GM12878 (cell line): ENCODE results near the gene SLCO2A1. TPM values are rescaled to one million over a fixed set of nuclear protein-coding genes. Genes with fewer than 3 reads are reported as not detected.

Experiments
- ATAC-seq: fragments of 200-7000 bp; cut with Tn5 transposase; 3 replicates; pipeline ENCODE4 v1.9.1; 2020; ENCODE audit warnings: mild to moderate bottlenecking, moderate library complexity
- BruUV-seq: library from RNA; stranded (reverse); fragments of 400-500 nt; replicated peaks from 2 replicates; lab custom pipeline; 2021; lab: Mats Ljungman, UMichigan
- CTCF ChIA-PET: fragments of 300-600 bp; sonication (Branson Sonifier 250); formaldehyde crosslinking; extraction: SDS; loops from one replicate; lab custom pipeline; 2021; ENCODE audit warnings: inconsistent platforms; lab: Yijun Ruan, JAX
- POLR2A ChIA-PET: fragments of 350-600 bp; formaldehyde crosslinking; extraction: SDS; loops from one replicate; lab custom pipeline; 2021; ENCODE audit warnings: inconsistent platforms; lab: Charles Lee
- RAD21 ChIA-PET: fragments of 300-600 bp; sonication (Branson Sonifier 250); formaldehyde crosslinking; loops from one replicate; lab custom pipeline; 2023; ENCODE audit warnings: antibody characterized with exemption; ENCODE audit not compliant: unreplicated experiment; lab: Charles Lee
- SMC1A ChIA-PET: fragments of 300-600 bp; sonication (Branson Sonifier 250); formaldehyde crosslinking; loops from one replicate; lab custom pipeline; 2023; ENCODE audit not compliant: unreplicated experiment, uncharacterized antibody; lab: Charles Lee
- DNase-seq: peaks from one replicate; pipeline ENCODE4 v3.0.0-alpha.2; 2011; ENCODE audit warnings: low read depth, low spot score
- FAIRE-seq: peaks from 3 replicates; lab custom pipeline; 2011; peaks lifted over from hg19 to GRCh38; lab: Jason Lieb, UNC
- H2AFZ ChIP-seq: 2 replicates; pipeline ENCODE4 v1.6.0; 2011; ENCODE audit warnings: low read depth, low read length, control low read depth; ENCODE audit not compliant: control insufficient read depth
- H3K27ac ChIP-seq: 2 replicates; pipeline ENCODE4 v1.5.1; 2011; ENCODE audit warnings: control low read depth; ENCODE audit not compliant: control insufficient read depth, insufficient read depth
- H3K27me3 ChIP-seq, 2 experiments: replicated peaks in 1 of 2; 2 replicates each; pipeline versions ENCODE4 v1.6.0 to v1.6.1; 2011; ENCODE audit warnings: low read length in 1 of 2; ENCODE audit not compliant: control insufficient read depth in 2 of 2, insufficient read depth in 2 of 2
- H3K36me3 ChIP-seq, 2 experiments: 2 replicates each; pipeline ENCODE4 v1.5.1; 2011; ENCODE audit warnings: low read length in 1 of 2; ENCODE audit not compliant: control insufficient read depth in 2 of 2, insufficient read depth in 2 of 2
- H3K4me1 ChIP-seq: 2 replicates; pipeline ENCODE4 v1.6.1; 2011; ENCODE audit warnings: mild to moderate bottlenecking, low read length, moderate library complexity, mixed read lengths; ENCODE audit not compliant: control insufficient read depth, insufficient read depth
- H3K4me2 ChIP-seq: 2 replicates; pipeline ENCODE4 v1.6.0; 2011; ENCODE audit warnings: control low read depth; ENCODE audit not compliant: control insufficient read depth, insufficient read depth
- H3K4me3 ChIP-seq: fragments of 200-600 bp; sonication (generic); 2 replicates; pipeline ENCODE4 v1.5.1; 2016
- H3K79me2 ChIP-seq: 2 replicates; pipeline ENCODE4 v1.6.0; 2011; ENCODE audit warnings: low read length; ENCODE audit not compliant: control insufficient read depth, insufficient read depth
- H3K9ac ChIP-seq: 2 replicates; pipeline ENCODE4 v1.8.0; 2011; ENCODE audit warnings: low read length, control low read depth, mixed read lengths; ENCODE audit not compliant: control insufficient read depth, insufficient read depth
- H3K9me3 ChIP-seq: replicated peaks from 3 replicates; pipeline ENCODE4 v1.5.1; 2011; ENCODE audit warnings: mild to moderate bottlenecking, low read length; ENCODE audit not compliant: control insufficient read depth, insufficient read depth
- H4K20me1 ChIP-seq: 2 replicates; pipeline ENCODE4 v1.6.0; 2011; ENCODE audit not compliant: control insufficient read depth, insufficient read depth
- BMI1 ChIP-seq: fragments of 450-650 bp; IDR thresholded peaks from 2 replicates; pipeline ENCODE4 v1.6.1; 2016; ENCODE audit warnings: mild to moderate bottlenecking, moderate library complexity, borderline replicate concordance
- CREB1 ChIP-seq: IDR thresholded peaks from 2 replicates; pipeline ENCODE4 v1.6.1; 2012; ENCODE audit warnings: low read depth, mild to moderate bottlenecking, inconsistent platforms
- CREM ChIP-seq: IDR thresholded peaks from 2 replicates; pipeline ENCODE4 v1.6.1; 2014; ENCODE audit warnings: antibody characterized with exemption, low read depth
- HCFC1 ChIP-seq: fragments of 150-350 bp; IDR thresholded peaks from 2 replicates; pipeline ENCODE4 v1.6.1; 2014; ENCODE audit warnings: low read length
- IKZF1 ChIP-seq: fragments of 450-650 bp; conservative IDR thresholded peaks from 2 replicates; pipeline ENCODE4 v1.6.1; 2017; ENCODE audit warnings: antibody characterized with exemption, mild to moderate bottlenecking
- LARP7 ChIP-seq: fragments of 450-650 bp; IDR thresholded peaks from 2 replicates; pipeline ENCODE4 v1.6.1; 2017; ENCODE audit warnings: mild to moderate bottlenecking
- MYB ChIP-seq: fragments of 150-350 bp; IDR thresholded peaks from 2 replicates; pipeline ENCODE4 v1.6.1; 2014; ENCODE audit warnings: mild to moderate bottlenecking, low read depth, low read length, borderline replicate concordance
- PML ChIP-seq: IDR thresholded peaks from 2 replicates; pipeline ENCODE4 v1.6.1; 2012; ENCODE audit warnings: low read length, inconsistent platforms
- RCOR1 ChIP-seq: conservative IDR thresholded peaks from 2 replicates; pipeline ENCODE4 v1.6.1; 2012; ENCODE audit warnings: low read depth, low read length, improper control_type of control experiment
- SIN3A ChIP-seq: IDR thresholded peaks from 2 replicates; pipeline ENCODE4 v1.6.1; 2012; ENCODE audit warnings: low read depth, low read length, improper control_type of control experiment
- SMAD5 ChIP-seq: IDR thresholded peaks from 2 replicates; pipeline ENCODE4 v1.6.1; 2016; ENCODE audit warnings: antibody characterized with exemption, low read depth
- STAT1 ChIP-seq: fragments of 450-650 bp; conservative IDR thresholded peaks from 2 replicates; pipeline ENCODE4 v1.6.1; 2014; ENCODE audit warnings: antibody characterized with exemption, mild to moderate bottlenecking
- TAF1 ChIP-seq: IDR thresholded peaks from 2 replicates; pipeline ENCODE4 v1.6.1; 2011; ENCODE audit warnings: mild to moderate bottlenecking, low read depth, low read length, borderline replicate concordance
- ZNF24 ChIP-seq: fragments of 450-650 bp; IDR thresholded peaks from 2 replicates; pipeline ENCODE4 v1.6.1; 2017; ENCODE audit warnings: antibody characterized with exemption, mild to moderate bottlenecking
- ZNF622 ChIP-seq: fragments of 450-650 bp; IDR thresholded peaks from 2 replicates; pipeline ENCODE4 v1.6.1; 2017; ENCODE audit warnings: mild to moderate bottlenecking, inconsistent platforms
- WGBS: methylation state at CpG from one replicate; pipeline ENCODE4 v1.1.6; 2016; ENCODE audit warnings: low lambda C conversion rate; ENCODE audit not compliant: insufficient replicate concordance, insufficient coverage; ENCODE audit errors: missing lambda C conversion rate; 5-methylcytosine and 5-hydroxymethylcytosine counted together
- in situ Hi-C: fragments of 300-500 bp; cut with MboI; formaldehyde crosslinking; loops from 9 replicates; pipeline ENCODE4 v1.14.3; 2018; ENCODE audit warnings: mixed read lengths
- intact Hi-C: fragments of 100-400 bp; cut with micrococcal nuclease; formaldehyde crosslinking; loops from one replicate; pipeline ENCODE4 v1.14.2; 2022; ENCODE audit not compliant: unreplicated experiment
- polyA plus RNA-seq, 11 experiments: library from polyadenylated mRNA; depleted of rRNA in 4 of 11; unstranded in 6 of 11; stranded (reverse) in 5 of 11; fragments of >200 nt; fragmentation: Nextera tagmentation in 4 of 11; fragmentation: Illumina TruSeq in 1 of 11; extraction: Ambion mirVana in 4 of 11; extraction: Trizol in 1 of 11; gene quantifications; 1 replicate in 1 of 11; 2 replicates in 10 of 11; pipeline versions ENCODE4 v1.2.1 to v1.2.3, GENCODE V29; 2011 to 2016; ENCODE audit warnings: inconsistent platforms in 2 of 11, missing spikeins in 2 of 11, low read depth in 1 of 11
- total RNA-seq, 4 experiments: library from RNA; depleted of rRNA in 3 of 4; stranded (reverse); fragments of >200 nt in 3 of 4; fragmentation: Illumina TruSeq in 1 of 4; extraction: Trizol in 1 of 4; gene quantifications; 2 replicates each; pipeline versions ENCODE4 v1.2.1 to v1.2.3, GENCODE V29; 2013 to 2021
- TF ChIP-seq, protein P1 (sequence below): fragments of 450-650 bp; IDR thresholded peaks from 2 replicates; pipeline ENCODE4 v1.6.1; 2017; ENCODE audit warnings: low read depth, mild to moderate bottlenecking, moderate library complexity
- TF ChIP-seq, protein P2 (sequence below): IDR thresholded peaks from 2 replicates; pipeline ENCODE4 v1.6.1; 2012; ENCODE audit warnings: improper control_type of control experiment, low read depth, low read length; ENCODE audit not compliant: insufficient replicate concordance
- TF ChIP-seq, protein P3 (sequence below): fragments of 450-650 bp; formaldehyde crosslinking; IDR thresholded peaks from 2 replicates; pipeline ENCODE4 v1.4.0; 2022; ENCODE audit warnings: mild to moderate bottlenecking, moderate library complexity

SLCO2A1 gene
- total and polyA plus RNA-seq, 10 of the 15 experiments (the other 5 are each of a cell fraction or from before 2014, with no cell fraction given) = 0.05 TPM; not detected in 9

DNA sequence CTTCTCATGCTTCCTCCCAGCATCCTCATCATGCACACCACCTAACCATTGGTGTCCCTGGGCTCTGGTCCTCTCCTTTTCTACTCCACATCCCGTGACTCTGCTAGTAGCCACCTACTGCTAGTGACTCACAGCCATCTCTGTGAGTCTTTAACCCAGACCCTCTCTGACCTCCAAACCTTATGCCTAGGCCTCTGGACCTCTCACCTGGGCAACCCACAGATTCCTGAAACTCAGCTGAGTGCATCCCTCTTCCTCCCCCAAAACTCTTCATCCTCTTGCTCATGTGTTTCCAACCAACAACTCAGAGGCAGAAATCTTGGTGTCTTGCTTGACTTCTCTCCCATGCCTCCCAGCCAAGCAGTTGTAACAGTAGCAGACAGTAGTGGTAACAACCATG, 20.0 kb upstream of the SLCO2A1 start:
- WGBS = 13% methylated on average over 1 of the region's 1 CpG
- POLR2A ChIA-PET = no interaction called here
- no peaks in the 10 kb centered on the region; the same call in 2 of the 3 replicates for H3K9me3 ChIP-seq
- no peaks in the 10 kb centered on the region for H3K79me2 ChIP-seq
- H3K27me3 ChIP-seq = peaks cover 0 to 2% of the 10 kb centered on the region in 2 experiments; a peak in 1 of 4 replicates
- ATAC-seq (no peak), DNase-seq (no peak), FAIRE-seq (no peak)
- H3K4me3 ChIP-seq = no peak overlapping the region
- H3K4me1 ChIP-seq = no peaks in the 10 kb centered on the region
- intact Hi-C loops = no loop called here
- H3K36me3 ChIP-seq = no peaks in the 10 kb centered on the region
- in situ Hi-C loops = no loop called here
- H3K4me2 ChIP-seq = no peak overlapping the region
- SMC1A ChIA-PET = no interaction called here
- H4K20me1 ChIP-seq = no peaks in the 10 kb centered on the region
- CTCF ChIA-PET = interaction anchor here (0.7 kb wide), 1 partner anchor 1304 kb away, joined by 3 read pairs; no protein-coding TSS in a partner anchor
- no peak overlapping the region for H2AFZ ChIP-seq
- no peak overlapping the region for H3K27ac ChIP-seq
- RAD21 ChIA-PET = no interaction called here
- no peak overlapping the region for H3K9ac ChIP-seq
- BruUV-seq = no TSS peak
- TF ChIP-seq SIN3A (no peak), ZNF24 (no peak), ZNF622 (no peak), BMI1 (no peak), CREB1 (no peak), STAT1 (no peak), PML (no peak), HCFC1 (no peak), CREM (no peak), RCOR1 (no peak), SMAD5 (no peak), TAF1 (no peak), IKZF1 (no peak), MYB (no peak), LARP7 (no peak)
- TF ChIP-seq, protein P1, sequence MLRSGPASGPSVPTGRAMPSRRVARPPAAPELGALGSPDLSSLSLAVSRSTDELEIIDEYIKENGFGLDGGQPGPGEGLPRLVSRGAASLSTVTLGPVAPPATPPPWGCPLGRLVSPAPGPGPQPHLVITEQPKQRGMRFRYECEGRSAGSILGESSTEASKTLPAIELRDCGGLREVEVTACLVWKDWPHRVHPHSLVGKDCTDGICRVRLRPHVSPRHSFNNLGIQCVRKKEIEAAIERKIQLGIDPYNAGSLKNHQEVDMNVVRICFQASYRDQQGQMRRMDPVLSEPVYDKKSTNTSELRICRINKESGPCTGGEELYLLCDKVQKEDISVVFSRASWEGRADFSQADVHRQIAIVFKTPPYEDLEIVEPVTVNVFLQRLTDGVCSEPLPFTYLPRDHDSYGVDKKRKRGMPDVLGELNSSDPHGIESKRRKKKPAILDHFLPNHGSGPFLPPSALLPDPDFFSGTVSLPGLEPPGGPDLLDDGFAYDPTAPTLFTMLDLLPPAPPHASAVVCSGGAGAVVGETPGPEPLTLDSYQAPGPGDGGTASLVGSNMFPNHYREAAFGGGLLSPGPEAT = no peak
- TF ChIP-seq, protein P2, sequence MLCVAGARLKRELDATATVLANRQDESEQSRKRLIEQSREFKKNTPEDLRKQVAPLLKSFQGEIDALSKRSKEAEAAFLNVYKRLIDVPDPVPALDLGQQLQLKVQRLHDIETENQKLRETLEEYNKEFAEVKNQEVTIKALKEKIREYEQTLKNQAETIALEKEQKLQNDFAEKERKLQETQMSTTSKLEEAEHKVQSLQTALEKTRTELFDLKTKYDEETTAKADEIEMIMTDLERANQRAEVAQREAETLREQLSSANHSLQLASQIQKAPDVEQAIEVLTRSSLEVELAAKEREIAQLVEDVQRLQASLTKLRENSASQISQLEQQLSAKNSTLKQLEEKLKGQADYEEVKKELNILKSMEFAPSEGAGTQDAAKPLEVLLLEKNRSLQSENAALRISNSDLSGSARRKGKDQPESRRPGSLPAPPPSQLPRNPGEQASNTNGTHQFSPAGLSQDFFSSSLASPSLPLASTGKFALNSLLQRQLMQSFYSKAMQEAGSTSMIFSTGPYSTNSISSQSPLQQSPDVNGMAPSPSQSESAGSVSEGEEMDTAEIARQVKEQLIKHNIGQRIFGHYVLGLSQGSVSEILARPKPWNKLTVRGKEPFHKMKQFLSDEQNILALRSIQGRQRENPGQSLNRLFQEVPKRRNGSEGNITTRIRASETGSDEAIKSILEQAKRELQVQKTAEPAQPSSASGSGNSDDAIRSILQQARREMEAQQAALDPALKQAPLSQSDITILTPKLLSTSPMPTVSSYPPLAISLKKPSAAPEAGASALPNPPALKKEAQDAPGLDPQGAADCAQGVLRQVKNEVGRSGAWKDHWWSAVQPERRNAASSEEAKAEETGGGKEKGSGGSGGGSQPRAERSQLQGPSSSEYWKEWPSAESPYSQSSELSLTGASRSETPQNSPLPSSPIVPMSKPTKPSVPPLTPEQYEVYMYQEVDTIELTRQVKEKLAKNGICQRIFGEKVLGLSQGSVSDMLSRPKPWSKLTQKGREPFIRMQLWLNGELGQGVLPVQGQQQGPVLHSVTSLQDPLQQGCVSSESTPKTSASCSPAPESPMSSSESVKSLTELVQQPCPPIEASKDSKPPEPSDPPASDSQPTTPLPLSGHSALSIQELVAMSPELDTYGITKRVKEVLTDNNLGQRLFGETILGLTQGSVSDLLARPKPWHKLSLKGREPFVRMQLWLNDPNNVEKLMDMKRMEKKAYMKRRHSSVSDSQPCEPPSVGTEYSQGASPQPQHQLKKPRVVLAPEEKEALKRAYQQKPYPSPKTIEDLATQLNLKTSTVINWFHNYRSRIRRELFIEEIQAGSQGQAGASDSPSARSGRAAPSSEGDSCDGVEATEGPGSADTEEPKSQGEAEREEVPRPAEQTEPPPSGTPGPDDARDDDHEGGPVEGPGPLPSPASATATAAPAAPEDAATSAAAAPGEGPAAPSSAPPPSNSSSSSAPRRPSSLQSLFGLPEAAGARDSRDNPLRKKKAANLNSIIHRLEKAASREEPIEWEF = no peak
- TF ChIP-seq, protein P3, sequence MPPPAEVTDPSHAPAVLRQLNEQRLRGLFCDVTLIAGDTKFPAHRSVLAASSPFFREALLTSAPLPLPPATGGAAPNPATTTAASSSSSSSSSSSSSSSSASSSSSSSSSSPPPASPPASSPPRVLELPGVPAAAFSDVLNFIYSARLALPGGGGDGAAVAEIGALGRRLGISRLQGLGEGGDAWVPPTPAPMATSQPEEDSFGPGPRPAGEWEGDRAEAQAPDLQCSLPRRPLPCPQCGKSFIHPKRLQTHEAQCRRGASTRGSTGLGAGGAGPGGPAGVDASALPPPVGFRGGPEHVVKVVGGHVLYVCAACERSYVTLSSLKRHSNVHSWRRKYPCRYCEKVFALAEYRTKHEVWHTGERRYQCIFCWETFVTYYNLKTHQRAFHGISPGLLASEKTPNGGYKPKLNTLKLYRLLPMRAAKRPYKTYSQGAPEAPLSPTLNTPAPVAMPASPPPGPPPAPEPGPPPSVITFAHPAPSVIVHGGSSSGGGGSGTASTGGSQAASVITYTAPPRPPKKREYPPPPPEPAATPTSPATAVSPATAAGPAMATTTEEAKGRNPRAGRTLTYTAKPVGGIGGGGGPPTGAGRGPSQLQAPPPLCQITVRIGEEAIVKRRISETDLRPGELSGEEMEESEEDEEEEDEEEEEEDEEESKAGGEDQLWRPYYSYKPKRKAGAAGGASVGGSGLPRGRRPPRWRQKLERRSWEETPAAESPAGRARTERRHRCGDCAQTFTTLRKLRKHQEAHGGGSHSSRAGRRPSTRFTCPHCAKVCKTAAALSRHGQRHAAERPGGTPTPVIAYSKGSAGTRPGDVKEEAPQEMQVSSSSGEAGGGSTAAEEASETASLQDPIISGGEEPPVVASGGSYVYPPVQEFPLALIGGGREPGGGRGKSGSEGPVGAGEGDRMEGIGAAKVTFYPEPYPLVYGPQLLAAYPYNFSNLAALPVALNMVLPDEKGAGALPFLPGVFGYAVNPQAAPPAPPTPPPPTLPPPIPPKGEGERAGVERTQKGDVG (CRISPR knock-in tag) = no peak
